DMS53 treated with DMSO at 0.1 percent for 48 hours (cell line): ENCODE measurements around the gene LDOC1.
"Not testable (repeated sequence)": the region's sequence is repeated elsewhere in the genome, so short reads cannot be mapped to it uniquely, and the experiment has no call there.

Source experiments
- DNase-seq: peaks from one replicate; lab custom pipeline; 2025; ENCODE audit not compliant: unreplicated experiment; lab: John Stamatoyannopoulos, UW

The LDOC1 gene

GRCh38 chrX:141176586-141177451 is at the start of gene LDOC1:
Gene LDOC1 (minus strand): TSS chrX:141177129. CDS start chrX:141177021, 108 bp downstream.
- peak; percentile 57 for DNase-seq

DNA sequence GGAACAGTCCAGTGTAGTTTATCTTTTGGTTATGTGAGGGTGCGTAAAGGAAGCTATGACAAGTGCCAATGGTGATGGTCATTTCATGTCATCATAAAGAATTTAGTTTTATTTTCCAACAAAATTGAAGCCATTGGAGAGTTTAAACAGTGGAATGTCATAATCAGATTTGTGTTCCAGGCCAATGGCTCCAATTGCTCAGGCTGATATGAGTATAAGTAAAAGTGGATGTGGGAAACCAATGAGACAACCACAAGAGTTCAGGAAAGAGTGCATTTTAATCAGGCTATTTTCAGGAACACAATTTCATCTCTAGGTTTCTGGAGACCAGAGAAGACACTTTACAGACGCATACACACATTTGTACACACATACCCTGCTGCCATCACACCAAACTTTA is 44.7 kb upstream of the LDOC1 start:
- DNase-seq: no peak

GRCh38 chrX:141220342-141221008 is 43.5 kb upstream of the LDOC1 start:
- peak; percentile 38 for DNase-seq

GRCh38 chrX:141214196-141214595 is 37.3 kb upstream of the LDOC1 start:
- DNase-seq: no peak

DNA sequence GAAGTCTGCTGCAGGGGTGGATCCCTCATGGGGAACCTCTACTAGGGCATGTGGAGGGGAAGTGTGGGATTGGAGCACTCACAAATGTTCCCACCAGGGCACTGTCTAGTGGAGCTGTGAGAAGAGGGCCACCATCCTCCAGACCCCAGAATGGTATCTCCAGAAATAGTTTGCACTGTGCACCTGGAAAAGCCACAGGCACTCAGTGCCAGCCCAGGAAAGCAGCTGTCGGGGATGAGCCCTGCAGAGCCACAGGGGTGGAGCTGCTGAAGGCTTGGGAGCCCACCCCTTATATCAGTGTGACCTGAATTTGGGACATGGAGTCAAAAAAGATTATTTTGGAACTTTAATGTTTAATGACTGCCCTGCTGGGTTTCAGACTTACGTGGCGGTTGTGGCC is 25.0 kb upstream of the LDOC1 start:
- DNase-seq: no peak

- not testable (repeated sequence) for DNase-seq
Measured at GRCh38 chrX:141188573-141188972, 11.6 kb upstream of the LDOC1 start.

DNA sequence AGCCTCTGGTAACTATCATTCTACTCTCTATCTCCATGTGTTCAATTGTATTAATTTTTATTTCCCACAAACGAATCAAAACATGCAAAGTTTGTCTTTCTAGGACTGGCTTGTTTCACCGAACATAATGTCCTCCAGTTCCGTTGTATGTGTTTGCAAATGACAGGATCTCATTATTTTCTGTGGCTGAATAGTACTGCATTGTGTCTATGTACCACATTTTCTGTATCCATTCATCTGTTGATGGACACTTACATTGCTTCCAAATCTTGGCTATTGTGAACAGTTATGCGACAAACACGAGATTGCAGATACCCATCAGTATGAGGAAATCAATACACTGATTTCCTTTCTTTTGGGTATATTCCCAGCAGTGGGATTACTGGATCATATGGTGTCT is 8.4 kb upstream of the LDOC1 start:
- DNase-seq: no peak

DNA sequence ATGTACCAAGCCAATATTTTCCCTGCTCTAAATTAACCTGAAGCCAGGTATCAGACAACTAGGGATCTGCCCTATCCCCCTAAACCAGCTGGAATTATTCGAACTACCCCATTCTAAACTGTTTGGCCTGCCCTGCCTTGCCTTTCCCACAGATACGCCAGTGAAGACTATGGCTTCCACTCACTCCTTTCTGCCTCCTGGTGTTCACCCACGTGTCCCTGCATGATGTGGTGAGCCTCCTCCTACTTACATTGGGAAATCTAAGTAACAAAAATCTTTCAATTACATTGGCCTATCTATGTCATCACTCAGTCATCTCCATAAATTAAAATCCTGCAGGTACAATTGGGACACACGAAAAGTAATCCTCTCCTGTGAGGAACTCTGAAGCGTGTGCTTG is 6.1 kb upstream of the LDOC1 start:
- no peak for DNase-seq

- DNase-seq: no peak
Measured at GRCh38 chrX:141180851-141181250, 3.9 kb upstream of the LDOC1 start.

- no peak for DNase-seq
Measured at GRCh38 chrX:141175786-141176185, 1.1 kb downstream of the LDOC1 start.

- no peak for DNase-seq
Measured at GRCh38 chrX:141164406-141164805, 12.5 kb downstream of the LDOC1 start.

DNA sequence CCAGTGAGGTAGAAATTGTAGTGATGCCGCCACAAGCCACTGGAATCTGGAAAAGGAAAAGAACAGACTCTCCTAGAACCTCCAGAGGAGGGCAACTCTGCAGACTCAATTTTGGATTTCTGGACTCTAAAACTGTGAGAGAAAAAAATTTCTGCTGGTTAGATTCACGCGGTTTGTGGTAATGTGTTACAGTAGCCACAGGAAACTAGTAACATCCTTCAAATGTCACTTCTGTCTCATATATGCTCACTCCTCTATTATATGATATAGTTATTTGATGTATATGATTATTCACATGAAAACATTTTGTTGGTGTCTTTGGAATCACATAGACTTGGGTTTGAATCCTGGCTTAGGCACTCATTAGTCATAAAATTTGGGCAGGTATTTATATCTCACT is 18.8 kb downstream of the LDOC1 start:
- DNase-seq: no peak

GRCh38 chrX:141155231-141155630 is 21.7 kb downstream of the LDOC1 start:
- not testable (repeated sequence) for DNase-seq

DNA sequence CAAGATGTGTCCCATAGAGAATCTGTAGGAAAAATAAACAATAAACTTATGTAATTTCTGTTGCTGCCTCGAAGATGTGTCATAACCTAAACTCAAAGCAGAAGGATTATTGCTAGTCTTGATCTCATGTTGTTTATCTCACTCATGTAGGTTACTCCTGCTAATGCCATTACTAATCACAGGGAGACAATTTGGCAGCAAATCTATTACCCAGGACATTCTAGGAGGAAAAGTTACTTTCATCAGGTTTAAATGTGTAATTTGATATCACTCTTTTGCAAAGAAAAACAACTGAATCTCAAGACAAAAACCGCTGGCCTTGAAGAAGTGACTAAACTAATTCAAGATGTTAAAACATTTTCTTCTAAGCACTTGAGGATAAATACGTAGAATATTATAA is 34.0 kb downstream of the LDOC1 start:
- no peak for DNase-seq

GRCh38 chrX:141133272-141133671 is 43.7 kb downstream of the LDOC1 start:
- no peak for DNase-seq

GRCh38 chrX:141127146-141127545 is 49.8 kb downstream of the LDOC1 start:
- no peak for DNase-seq
